SH-SY5Y (cell line): ENCODE data around the gene MYCBPAP.

ENCODE experiments used
- GATA2 ChIP-seq: IDR thresholded peaks from 2 replicates; pipeline ENCODE4 v1.6.1; 2011; ENCODE audit warnings: mild to moderate bottlenecking, low read depth, low read length
- GATA3 ChIP-seq: IDR thresholded peaks from 2 replicates; pipeline ENCODE4 v1.6.1; 2011; ENCODE audit warnings: low read depth, mild to moderate bottlenecking, low read length, moderate library complexity

DNA sequence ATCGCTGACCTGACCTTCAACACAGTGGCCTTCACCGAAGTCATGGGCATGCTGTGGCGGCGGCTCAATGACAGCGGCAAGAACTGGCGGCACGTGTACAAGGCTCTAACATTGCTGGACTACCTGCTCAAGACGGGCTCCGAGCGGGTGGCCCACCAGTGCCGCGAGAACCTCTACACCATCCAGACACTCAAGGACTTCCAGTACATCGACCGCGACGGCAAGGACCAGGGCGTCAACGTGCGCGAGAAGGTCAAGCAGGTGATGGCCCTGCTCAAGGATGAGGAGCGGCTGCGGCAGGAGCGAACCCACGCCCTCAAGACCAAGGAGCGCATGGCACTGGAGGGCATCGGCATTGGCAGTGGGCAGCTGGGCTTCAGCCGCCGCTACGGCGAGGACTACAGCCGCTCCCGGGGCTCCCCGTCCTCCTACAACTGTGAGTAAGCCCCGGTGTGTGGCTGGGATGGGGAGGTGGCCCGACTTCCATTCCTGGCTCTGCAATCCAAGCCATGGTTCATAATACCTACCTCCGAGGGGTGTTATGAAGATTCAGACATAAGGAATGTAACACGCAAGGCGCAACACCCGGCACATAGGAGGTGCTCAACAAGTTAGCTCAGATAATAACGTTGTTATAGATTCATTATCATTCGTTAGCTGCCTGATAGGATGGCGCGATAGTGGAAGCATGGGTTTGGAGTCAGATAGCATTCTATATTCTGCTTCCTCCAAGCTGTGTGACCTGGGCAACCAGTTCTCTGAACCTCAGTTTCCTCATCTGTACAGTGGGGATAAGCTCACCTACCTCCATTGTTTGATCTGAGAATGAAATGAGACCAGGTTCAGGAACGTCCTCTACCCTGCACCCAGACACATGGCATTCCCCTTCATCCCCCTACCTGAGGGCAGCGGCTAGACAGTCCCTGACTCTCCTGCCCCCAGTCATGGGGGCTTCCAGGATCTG, 28.7 kb downstream of the MYCBPAP start:
- TF ChIP-seq GATA2 (no peak), GATA3 (no peak)
